ENCODE results near the gene ZFP36.

The ZFP36 gene

DNA sequence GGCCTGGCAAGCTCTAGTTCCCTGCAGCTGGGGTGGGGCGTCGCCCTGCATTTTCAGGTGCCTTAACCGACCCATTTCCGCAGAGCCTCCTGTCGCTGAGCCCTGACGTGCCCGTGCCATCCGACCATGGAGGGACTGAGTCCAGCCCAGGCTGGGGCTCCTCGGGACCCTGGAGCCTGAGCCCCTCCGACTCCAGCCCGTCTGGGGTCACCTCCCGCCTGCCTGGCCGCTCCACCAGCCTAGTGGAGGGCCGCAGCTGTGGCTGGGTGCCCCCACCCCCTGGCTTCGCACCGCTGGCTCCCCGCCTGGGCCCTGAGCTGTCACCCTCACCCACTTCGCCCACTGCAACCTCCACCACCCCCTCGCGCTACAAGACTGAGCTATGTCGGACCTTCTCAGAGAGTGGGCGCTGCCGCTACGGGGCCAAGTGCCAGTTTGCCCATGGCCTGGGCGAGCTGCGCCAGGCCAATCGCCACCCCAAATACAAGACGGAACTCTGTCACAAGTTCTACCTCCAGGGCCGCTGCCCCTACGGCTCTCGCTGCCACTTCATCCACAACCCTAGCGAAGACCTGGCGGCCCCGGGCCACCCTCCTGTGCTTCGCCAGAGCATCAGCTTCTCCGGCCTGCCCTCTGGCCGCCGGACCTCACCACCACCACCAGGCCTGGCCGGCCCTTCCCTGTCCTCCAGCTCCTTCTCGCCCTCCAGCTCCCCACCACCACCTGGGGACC is 1.2 kb downstream of the ZFP36 start:
- peak overlapping the region; percentile 96 for H3K4me3 ChIP-seq (replicated peaks; ENCODE audit: low read depth, low read length)
- TF ChIP-seq, protein P1, sequence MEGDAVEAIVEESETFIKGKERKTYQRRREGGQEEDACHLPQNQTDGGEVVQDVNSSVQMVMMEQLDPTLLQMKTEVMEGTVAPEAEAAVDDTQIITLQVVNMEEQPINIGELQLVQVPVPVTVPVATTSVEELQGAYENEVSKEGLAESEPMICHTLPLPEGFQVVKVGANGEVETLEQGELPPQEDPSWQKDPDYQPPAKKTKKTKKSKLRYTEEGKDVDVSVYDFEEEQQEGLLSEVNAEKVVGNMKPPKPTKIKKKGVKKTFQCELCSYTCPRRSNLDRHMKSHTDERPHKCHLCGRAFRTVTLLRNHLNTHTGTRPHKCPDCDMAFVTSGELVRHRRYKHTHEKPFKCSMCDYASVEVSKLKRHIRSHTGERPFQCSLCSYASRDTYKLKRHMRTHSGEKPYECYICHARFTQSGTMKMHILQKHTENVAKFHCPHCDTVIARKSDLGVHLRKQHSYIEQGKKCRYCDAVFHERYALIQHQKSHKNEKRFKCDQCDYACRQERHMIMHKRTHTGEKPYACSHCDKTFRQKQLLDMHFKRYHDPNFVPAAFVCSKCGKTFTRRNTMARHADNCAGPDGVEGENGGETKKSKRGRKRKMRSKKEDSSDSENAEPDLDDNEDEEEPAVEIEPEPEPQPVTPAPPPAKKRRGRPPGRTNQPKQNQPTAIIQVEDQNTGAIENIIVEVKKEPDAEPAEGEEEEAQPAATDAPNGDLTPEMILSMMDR (IDR thresholded peaks at IDR 0.05; ENCODE audit: low read depth, low read length, missing control alignments): no peak
- no peak for DNase-seq (ENCODE audit: extremely low read depth, low read depth)

DNA sequence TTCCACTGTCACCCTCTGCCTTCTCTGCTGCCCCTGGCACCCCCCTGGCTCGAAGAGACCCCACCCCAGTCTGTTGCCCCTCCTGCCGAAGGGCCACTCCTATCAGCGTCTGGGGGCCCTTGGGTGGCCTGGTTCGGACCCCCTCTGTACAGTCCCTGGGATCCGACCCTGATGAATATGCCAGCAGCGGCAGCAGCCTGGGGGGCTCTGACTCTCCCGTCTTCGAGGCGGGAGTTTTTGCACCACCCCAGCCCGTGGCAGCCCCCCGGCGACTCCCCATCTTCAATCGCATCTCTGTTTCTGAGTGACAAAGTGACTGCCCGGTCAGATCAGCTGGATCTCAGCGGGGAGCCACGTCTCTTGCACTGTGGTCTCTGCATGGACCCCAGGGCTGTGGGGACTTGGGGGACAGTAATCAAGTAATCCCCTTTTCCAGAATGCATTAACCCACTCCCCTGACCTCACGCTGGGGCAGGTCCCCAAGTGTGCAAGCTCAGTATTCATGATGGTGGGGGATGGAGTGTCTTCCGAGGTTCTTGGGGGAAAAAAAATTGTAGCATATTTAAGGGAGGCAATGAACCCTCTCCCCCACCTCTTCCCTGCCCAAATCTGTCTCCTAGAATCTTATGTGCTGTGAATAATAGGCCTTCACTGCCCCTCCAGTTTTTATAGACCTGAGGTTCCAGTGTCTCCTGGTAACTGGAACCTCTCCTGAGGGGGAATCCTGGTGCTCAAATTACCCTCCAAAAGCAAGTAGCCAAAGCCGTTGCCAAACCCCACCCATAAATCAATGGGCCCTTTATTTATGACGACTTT is 2.0 kb downstream of the ZFP36 start:
- TF ChIP-seq, protein P1 (IDR thresholded peaks at IDR 0.05; ENCODE audit: low read depth, low read length, missing control alignments): no peak
- no peak for DNase-seq (ENCODE audit: extremely low read depth, low read depth)
- H3K4me3 ChIP-seq (replicated peaks; ENCODE audit: low read depth, low read length): peak overlapping the region; percentile 96

DNA sequence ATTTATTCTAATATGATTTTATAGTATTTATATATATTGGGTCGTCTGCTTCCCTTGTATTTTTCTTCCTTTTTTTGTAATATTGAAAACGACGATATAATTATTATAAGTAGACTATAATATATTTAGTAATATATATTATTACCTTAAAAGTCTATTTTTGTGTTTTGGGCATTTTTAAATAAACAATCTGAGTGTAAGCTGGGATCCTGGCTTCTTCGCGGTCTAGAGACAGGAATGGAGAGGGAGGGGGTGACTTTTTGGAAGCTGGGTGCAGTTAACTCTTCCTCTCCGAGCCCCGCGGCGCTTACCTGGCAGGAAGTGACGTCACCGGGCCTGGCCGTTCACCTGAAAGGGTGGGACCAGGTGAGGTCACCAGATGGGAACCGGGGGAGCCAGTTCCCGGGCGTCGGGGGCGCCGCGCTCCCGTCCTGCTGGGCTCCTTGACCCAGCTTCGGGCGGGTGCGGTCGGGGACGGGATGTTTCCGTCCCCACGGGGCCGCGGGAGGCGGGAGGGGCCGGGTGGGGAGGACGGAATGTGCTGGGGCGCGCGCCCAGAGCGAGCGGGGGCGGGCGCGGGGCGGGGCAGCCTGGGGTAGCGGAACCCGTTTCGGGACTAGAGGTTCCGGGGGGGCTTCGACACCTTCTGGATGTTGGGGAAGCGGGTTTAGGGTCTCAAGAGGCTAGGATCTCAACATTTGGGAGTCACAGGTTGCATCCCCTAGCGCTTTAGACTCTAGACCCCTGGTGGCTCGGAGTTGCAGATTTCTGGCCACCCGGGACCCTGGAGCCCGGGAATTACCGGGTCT is 2.8 kb downstream of the ZFP36 start:
- TF ChIP-seq, protein P1 (IDR thresholded peaks at IDR 0.05; ENCODE audit: low read depth, low read length, missing control alignments): no peak
- DNase-seq (ENCODE audit: extremely low read depth, low read depth): no peak

DNA sequence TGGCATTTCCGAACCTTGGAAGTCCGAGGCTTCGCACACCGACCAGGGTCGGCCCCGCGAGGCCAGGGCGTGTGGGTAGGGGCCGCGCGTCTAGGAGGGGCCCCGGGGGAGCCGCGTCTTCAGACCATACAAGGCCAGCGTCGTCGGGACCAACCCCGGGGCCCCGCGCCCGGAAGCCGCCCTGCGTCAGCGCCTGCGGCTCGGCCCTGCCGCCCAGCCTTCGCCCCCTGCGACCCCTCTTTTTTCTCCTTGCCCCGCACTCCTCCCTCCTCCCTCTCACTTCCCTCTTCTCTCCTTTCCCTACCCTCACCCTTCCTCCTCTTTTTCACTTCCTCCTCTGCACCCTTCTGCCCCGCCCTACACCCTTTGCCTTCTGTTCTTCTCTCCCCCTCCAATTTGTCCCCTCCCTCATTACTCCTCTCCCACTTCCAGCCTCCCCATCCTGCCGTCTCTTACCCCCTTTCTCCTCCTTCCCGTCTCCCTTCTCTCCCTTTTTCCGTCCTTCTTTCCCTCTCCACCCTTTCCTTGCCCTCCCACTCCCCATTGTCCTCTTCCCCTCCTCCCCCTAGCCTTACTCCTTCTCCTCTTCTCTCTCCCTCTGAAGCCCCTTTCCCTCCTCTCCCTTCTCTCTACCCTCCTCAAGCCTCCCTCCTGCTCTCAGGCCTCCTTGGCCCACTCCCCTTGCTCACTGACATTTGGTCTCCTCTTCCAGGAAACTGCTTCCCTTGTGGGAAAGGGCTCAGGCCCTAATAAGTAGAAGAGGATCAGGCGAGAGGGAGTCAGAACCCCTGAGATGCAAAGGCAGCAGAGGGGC is 3.6 kb downstream of the ZFP36 start:
- TF ChIP-seq, protein P1 (IDR thresholded peaks at IDR 0.05; ENCODE audit: low read depth, low read length, missing control alignments): no peak
- H3K4me3 ChIP-seq (replicated peaks; ENCODE audit: low read depth, low read length): peak overlapping the region; percentile 96
- no peak for DNase-seq (ENCODE audit: extremely low read depth, low read depth)

More for the DNA sequence above, 2.8 kb downstream of the ZFP36 start:
- H3K4me3 ChIP-seq (replicated peaks; ENCODE audit: low read depth, low read length): peak overlapping the region; percentile 96

DNA sequence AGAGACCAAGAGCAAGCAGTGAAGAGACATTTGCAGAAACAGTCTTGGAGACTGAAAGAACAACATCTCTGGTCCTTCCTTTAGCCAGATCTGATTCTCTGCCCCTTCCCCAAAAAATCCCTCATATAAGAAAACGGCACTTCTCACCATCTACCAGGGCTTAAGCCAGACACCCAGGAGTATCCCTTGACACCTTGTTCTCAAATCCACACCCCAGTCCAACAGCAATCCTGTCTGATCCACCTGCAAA is 4.1 kb downstream of the ZFP36 start:
- H3K4me3 ChIP-seq (replicated peaks; ENCODE audit: low read depth, low read length): no peak overlapping the region

More for the DNA sequence above, 4.1 kb downstream of the ZFP36 start:
- DNase-seq (ENCODE audit: extremely low read depth, low read depth): no peak
- TF ChIP-seq, protein P1 (IDR thresholded peaks at IDR 0.05; ENCODE audit: low read depth, low read length, missing control alignments): no peak

All from HFF-Myc (cell line).